DMS 273 treated with DMSO at 0.1 percent for 48 hours (cell line): ENCODE results near the gene AMPD3.

Experiments
- DNase-seq: peaks from one replicate; lab custom pipeline; 2025; lab: John Stamatoyannopoulos, UW

The AMPD3 gene

GRCh38 chr11:10461276-10461790 lies 6.3 kb downstream of the AMPD3 start:
- DNase-seq, result no peak

- DNase-seq, result no peak
Measured at GRCh38 chr11:10462746-10463300, 7.8 kb downstream of the AMPD3 start.

GRCh38 chr11:10473371-10473770 lies 18.3 kb downstream of the AMPD3 start:
- DNase-seq, result no peak

GRCh38 chr11:10474551-10474950 lies 19.5 kb downstream of the AMPD3 start:
- no peak for DNase-seq

- DNase-seq, result no peak
Measured at GRCh38 chr11:10476342-10476741, 21.3 kb downstream of the AMPD3 start.

- no peak for DNase-seq
Measured at GRCh38 chr11:10476927-10477689, 22.0 kb downstream of the AMPD3 start.

- no peak for DNase-seq
Measured at GRCh38 chr11:10477690-10478046, 22.6 kb downstream of the AMPD3 start.

- no peak for DNase-seq
Measured at GRCh38 chr11:10478066-10478465, 23.0 kb downstream of the AMPD3 start.

GRCh38 chr11:10478574-10479550 lies 23.8 kb downstream of the AMPD3 start:
- DNase-seq, result no peak

GRCh38 chr11:10480026-10480425 lies 25.0 kb downstream of the AMPD3 start:
- no peak for DNase-seq

GRCh38 chr11:10480760-10481159 lies 25.7 kb downstream of the AMPD3 start:
- DNase-seq, result no peak

GRCh38 chr11:10481560-10482349 lies 26.7 kb downstream of the AMPD3 start:
- DNase-seq, result no peak

- no peak for DNase-seq
Measured at GRCh38 chr11:10483174-10483573, 28.1 kb downstream of the AMPD3 start.

- no peak for DNase-seq
Measured at GRCh38 chr11:10483584-10483983, 28.5 kb downstream of the AMPD3 start.

- no peak for DNase-seq
Measured at GRCh38 chr11:10484461-10485180, 29.6 kb downstream of the AMPD3 start.

- no peak for DNase-seq
Measured at GRCh38 chr11:10485646-10486045, 30.6 kb downstream of the AMPD3 start.

GRCh38 chr11:10486161-10486840 lies 31.2 kb downstream of the AMPD3 start:
- no peak for DNase-seq

- no peak for DNase-seq
Measured at GRCh38 chr11:10487002-10487647, 32.1 kb downstream of the AMPD3 start.

- no peak for DNase-seq
Measured at GRCh38 chr11:10488121-10488933, 33.3 kb downstream of the AMPD3 start.
